GM18505 (cell line): Measurements from ENCODE around the gene RFXANK.

Experiments
- ATAC-seq: cut with Tn5 transposase; IDR thresholded peaks from one replicate; pipeline ENCODE4 v1.9.1; 2021; ENCODE audit not compliant: unreplicated experiment
- POLR2A ChIP-seq: IDR thresholded peaks from 4 replicates; pipeline ENCODE4 v1.6.1; 2011; ENCODE audit warnings: borderline replicate concordance; ENCODE audit not compliant: insufficient read depth, insufficient read length; ENCODE audit errors: extremely low read depth

The RFXANK gene

GRCh38 chr19:19176950-19177349 lies 15.1 kb upstream of the RFXANK start:
- no peak for ATAC-seq
- no peak for TF ChIP-seq POLR2A

- TF ChIP-seq POLR2A = no peak
- ATAC-seq = no peak
These were observed 12.3 kb upstream of the RFXANK start for GRCh38 chr19:19179548-19180441.

GRCh38 chr19:19181488-19181998 lies 10.5 kb upstream of the RFXANK start:
- ATAC-seq = no peak

GRCh38 chr19:19185853-19186740 lies 6.0 kb upstream of the RFXANK start:
- ATAC-seq = no peak
- no peak for TF ChIP-seq POLR2A

More at GRCh38 chr19:19181488-19181998, 10.5 kb upstream of the RFXANK start:
- TF ChIP-seq POLR2A = no peak

- ATAC-seq = no peak
These were observed 5.3 kb upstream of the RFXANK start for GRCh38 chr19:19186742-19187141.

GRCh38 chr19:19191768-19192077 lies 335 bp upstream of the RFXANK start:
- peak; percentile 1 for ATAC-seq
- no peak for TF ChIP-seq POLR2A

More at GRCh38 chr19:19186742-19187141, 5.3 kb upstream of the RFXANK start:
- no peak for TF ChIP-seq POLR2A

GRCh38 chr19:19192910-19193423 lies 909 bp downstream of the RFXANK start:
- no peak for ATAC-seq
- peak; percentile 59 for TF ChIP-seq POLR2A

- TF ChIP-seq POLR2A = no peak
- no peak for ATAC-seq
These were observed 1.9 kb downstream of the RFXANK start for GRCh38 chr19:19193926-19194325.

GRCh38 chr19:19201697-19202630 lies 9.9 kb downstream of the RFXANK start:
- TF ChIP-seq POLR2A = no peak
- no peak for ATAC-seq

GRCh38 chr19:19202707-19203011 lies 10.6 kb downstream of the RFXANK start:
- ATAC-seq = no peak
- TF ChIP-seq POLR2A = no peak

- peak; percentile 66 for ATAC-seq
- peak; percentile 68 for TF ChIP-seq POLR2A
These were observed 11.2 kb downstream of the RFXANK start, which contains the start of gene NR2C2AP for GRCh38 chr19:19203012-19203856. Gene NR2C2AP (minus strand): TSS chr19:19203414. CDS start chr19:19203060, 354 bp downstream.
